Fibroblast of villous mesenchyme (primary cell): ENCODE measurements around the gene CALML4. TPM values are rescaled to one million over a fixed set of nuclear protein-coding genes. Genes with fewer than 3 reads are reported as not detected.

Experiments used
- DNase-seq: peaks from one replicate; pipeline ENCODE4 v3.0.0-alpha.2; 2010; ENCODE audit warnings: low read depth
- H3K4me3 ChIP-seq: 2 replicates; pipeline ENCODE4 v1.5.1; 2011; ENCODE audit warnings: low read depth, mild to moderate bottlenecking, low read length
- CTCF ChIP-seq: IDR thresholded peaks from 2 replicates; pipeline ENCODE4 v1.5.1; 2012; ENCODE audit warnings: low read depth, mild to moderate bottlenecking, low read length; ENCODE audit not compliant: insufficient read depth
- total RNA-seq: library from RNA; depleted of rRNA; stranded (reverse); fragments of >200 nt; gene quantifications from 2 replicates; pipeline ENCODE4 v1.2.3, GENCODE V29; 2012

CALML4 gene
- total RNA-seq, 1 donor = 1.7 TPM

- DNase-seq = peak; percentile 77
- H3K4me3 ChIP-seq = no peak overlapping the region
- peak; percentile 71 for TF ChIP-seq CTCF
Measured at GRCh38 chr15:68154923-68155559, 50.1 kb downstream of the CALML4 start.

DNA sequence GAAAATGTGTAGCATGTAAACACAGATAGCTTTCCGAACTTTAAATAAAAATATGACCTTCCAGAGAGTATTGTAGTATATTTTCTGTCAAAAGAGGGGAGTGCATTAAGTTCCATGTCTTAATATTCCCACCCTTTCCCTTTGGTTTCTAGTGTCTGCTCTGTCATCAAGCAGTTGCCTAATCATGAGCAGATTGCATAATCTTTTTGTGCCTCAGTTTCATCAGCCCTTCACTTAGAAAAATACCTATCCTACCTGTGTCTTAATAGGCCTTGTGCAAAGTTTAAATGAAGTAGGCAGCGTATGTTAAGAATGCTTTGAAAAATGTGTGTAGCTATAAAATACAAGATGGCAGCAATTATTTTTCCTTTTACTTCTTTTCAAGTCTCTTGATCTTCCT is 52.8 kb downstream of the CALML4 start:
- DNase-seq = no peak
- TF ChIP-seq CTCF = no peak
- H3K4me3 ChIP-seq = no peak overlapping the region

GRCh38 chr15:68151277-68151676 is 53.9 kb downstream of the CALML4 start:
- peak; percentile 47 for DNase-seq
- TF ChIP-seq CTCF = no peak

GRCh38 chr15:68150187-68150586 is 54.9 kb downstream of the CALML4 start:
- H3K4me3 ChIP-seq = no peak overlapping the region
- no peak for TF ChIP-seq CTCF
- no peak for DNase-seq

More at GRCh38 chr15:68151277-68151676, 53.9 kb downstream of the CALML4 start:
- H3K4me3 ChIP-seq = no peak overlapping the region

- H3K4me3 ChIP-seq = no peak overlapping the region
- DNase-seq = peak; percentile 20
- TF ChIP-seq CTCF = no peak
Measured at GRCh38 chr15:68149059-68149458, 56.1 kb downstream of the CALML4 start.

GRCh38 chr15:68148039-68148438 is 57.1 kb downstream of the CALML4 start:
- H3K4me3 ChIP-seq = no peak overlapping the region
- no peak for DNase-seq
- TF ChIP-seq CTCF = no peak

- DNase-seq = no peak
- H3K4me3 ChIP-seq = no peak overlapping the region
- TF ChIP-seq CTCF = no peak
Measured at GRCh38 chr15:68145706-68146105, 59.4 kb downstream of the CALML4 start.
